A673 (cell line): Measurements from ENCODE around the gene OR7A10.

Experiments used
- EZH2 ChIP-seq: fragments of 200-600 bp; sonication (generic); IDR thresholded peaks from 2 replicates; pipeline ENCODE4 v1.6.1; 2017; ENCODE audit warnings: borderline replicate concordance, low read depth, mild to moderate bottlenecking, mixed read lengths, antibody characterized with exemption, low read length; ENCODE audit not compliant: poor library complexity, severe bottlenecking
- TF ChIP-seq, protein P1 (sequence below): fragments of 300-800, 200-600 bp; sonication (generic); conservative IDR thresholded peaks from 2 replicates; pipeline ENCODE4 v1.5.1; 2017; ENCODE audit warnings: low read depth, mild to moderate bottlenecking, antibody characterized with exemption, low read length, moderate library complexity, mixed read lengths

DNA sequence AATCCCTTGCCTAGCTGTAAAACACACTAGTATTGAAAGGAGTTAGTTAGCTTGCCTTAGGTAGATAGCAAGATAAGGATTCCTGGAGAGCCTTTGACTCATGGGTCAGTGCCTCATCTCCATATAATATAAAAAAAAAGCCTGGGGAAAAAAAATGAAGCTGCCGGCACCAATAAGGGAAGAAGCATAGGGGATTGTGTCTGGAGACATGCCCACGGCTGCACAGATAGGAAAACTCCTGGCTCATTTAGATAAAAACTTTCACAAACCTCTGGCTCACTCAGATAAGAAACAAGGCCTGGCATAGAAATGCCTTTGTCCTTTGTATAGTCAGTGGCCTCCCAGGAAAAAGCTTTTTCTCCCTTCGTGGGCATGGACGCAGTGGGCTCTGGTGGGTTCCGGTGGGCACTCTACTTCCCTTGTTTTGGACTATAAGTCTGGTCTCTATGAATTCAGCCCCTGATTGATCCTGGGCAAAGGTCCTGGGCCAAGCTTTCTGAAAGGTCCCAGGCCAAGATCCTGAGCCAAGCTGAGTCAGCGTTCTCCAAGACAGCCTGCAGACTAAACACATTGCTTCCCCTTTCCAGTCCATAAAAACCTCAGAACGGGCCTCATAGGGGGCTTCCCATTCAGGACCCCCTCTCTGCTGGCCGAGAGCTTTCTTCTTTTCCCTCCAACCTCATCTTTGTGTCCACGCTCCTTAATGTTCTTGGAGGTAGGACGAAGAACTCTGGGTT lies 42.1 kb upstream of the OR7A10 start:
- TF ChIP-seq, protein P1, sequence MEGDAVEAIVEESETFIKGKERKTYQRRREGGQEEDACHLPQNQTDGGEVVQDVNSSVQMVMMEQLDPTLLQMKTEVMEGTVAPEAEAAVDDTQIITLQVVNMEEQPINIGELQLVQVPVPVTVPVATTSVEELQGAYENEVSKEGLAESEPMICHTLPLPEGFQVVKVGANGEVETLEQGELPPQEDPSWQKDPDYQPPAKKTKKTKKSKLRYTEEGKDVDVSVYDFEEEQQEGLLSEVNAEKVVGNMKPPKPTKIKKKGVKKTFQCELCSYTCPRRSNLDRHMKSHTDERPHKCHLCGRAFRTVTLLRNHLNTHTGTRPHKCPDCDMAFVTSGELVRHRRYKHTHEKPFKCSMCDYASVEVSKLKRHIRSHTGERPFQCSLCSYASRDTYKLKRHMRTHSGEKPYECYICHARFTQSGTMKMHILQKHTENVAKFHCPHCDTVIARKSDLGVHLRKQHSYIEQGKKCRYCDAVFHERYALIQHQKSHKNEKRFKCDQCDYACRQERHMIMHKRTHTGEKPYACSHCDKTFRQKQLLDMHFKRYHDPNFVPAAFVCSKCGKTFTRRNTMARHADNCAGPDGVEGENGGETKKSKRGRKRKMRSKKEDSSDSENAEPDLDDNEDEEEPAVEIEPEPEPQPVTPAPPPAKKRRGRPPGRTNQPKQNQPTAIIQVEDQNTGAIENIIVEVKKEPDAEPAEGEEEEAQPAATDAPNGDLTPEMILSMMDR: no peak
- no peak for TF ChIP-seq EZH2
